HS-5 (cell line): ENCODE data around the gene IPO5.

Source experiments
- DNase-seq: peaks from one replicate; pipeline ENCODE4 v3.0.0-alpha.2; 2012; ENCODE audit warnings: low read depth

Gene IPO5

GRCh38 chr13:97953376-97953970 lies at the start of gene IPO5:
TSS of gene IPO5 (plus strand) at chr13:97953675. CDS start at chr13:97976697, 23,022 bp downstream.
- DNase-seq = no peak

- no peak for DNase-seq
Observed at GRCh38 chr13:97904059-97904458, 49.4 kb upstream of the IPO5 start.

GRCh38 chr13:97905517-97905916 lies 48.0 kb upstream of the IPO5 start:
- no peak for DNase-seq

- DNase-seq = peak; percentile 3
Observed at GRCh38 chr13:97911311-97912138, 42.0 kb upstream of the IPO5 start.

- DNase-seq = no peak
Observed at GRCh38 chr13:97912139-97912535, 41.3 kb upstream of the IPO5 start.

- no peak for DNase-seq
Observed at GRCh38 chr13:97913206-97913605, 40.3 kb upstream of the IPO5 start.

GRCh38 chr13:97914540-97914939 lies 38.9 kb upstream of the IPO5 start:
- DNase-seq = no peak

- no peak for DNase-seq
Observed at GRCh38 chr13:97921176-97921816, 32.2 kb upstream of the IPO5 start.

- DNase-seq = no peak
Observed at GRCh38 chr13:97928301-97928700, 25.2 kb upstream of the IPO5 start.

GRCh38 chr13:97932036-97932435 lies 21.4 kb upstream of the IPO5 start:
- no peak for DNase-seq

GRCh38 chr13:97932647-97933046 lies 20.8 kb upstream of the IPO5 start:
- DNase-seq = no peak

GRCh38 chr13:97933776-97934175 lies 19.7 kb upstream of the IPO5 start:
- DNase-seq = no peak

- DNase-seq = no peak
Observed at GRCh38 chr13:97934590-97934989, 18.9 kb upstream of the IPO5 start.

GRCh38 chr13:97935071-97935470 lies 18.4 kb upstream of the IPO5 start:
- DNase-seq = no peak

GRCh38 chr13:97936036-97936435 lies 17.4 kb upstream of the IPO5 start:
- no peak for DNase-seq

- no peak for DNase-seq
Observed at GRCh38 chr13:97938706-97939475, 14.6 kb upstream of the IPO5 start.

- DNase-seq = no peak
Observed at GRCh38 chr13:97944396-97945029, 9.0 kb upstream of the IPO5 start.

GRCh38 chr13:97945342-97945741 lies 8.1 kb upstream of the IPO5 start:
- no peak for DNase-seq

GRCh38 chr13:97945792-97946419 lies 7.6 kb upstream of the IPO5 start:
- no peak for DNase-seq

- DNase-seq = peak; percentile 57
Observed at GRCh38 chr13:97946951-97947588, 6.4 kb upstream of the IPO5 start.

- DNase-seq = no peak
Observed at GRCh38 chr13:97948041-97948440, 5.4 kb upstream of the IPO5 start.
